ENCODE results near the gene DNAJB8.

DNA sequence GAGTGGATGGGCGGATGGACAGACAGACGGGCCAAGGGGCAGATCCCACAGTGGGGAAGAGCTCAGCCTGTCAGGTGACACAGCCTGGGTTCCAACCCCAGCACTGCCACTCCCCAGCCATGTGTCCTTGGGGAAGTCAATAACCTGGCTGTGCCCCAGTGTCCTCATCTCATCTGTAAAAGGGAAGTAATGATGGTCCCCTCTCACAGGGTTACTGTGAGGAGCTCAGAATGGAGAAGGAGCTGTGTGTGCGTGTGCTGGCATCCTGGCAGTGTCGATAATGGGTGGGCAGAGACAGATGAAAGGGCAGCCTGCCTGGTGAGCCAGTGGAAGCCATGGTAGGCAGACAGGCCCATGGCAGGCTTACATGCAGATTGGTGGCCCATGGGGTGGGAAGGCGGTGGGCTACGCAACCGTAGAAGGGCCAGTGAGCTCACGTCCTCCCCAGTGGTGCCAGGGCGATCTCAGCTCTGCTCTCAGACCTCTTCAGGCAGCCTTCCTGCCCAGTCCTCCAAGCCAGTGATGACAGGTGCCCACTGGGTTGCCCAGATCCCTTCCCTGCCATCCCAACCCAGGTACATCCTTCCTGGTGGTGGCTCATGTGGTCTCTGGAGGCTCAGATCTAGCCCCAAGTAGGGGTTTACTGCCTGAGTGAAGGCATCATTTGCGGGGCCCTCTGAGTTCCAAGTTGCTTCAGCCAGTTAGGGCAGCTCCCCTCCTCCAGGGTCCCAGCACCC lies 2.3 kb upstream of the DNAJB8 start:
- TF ChIP-seq, protein P1, sequence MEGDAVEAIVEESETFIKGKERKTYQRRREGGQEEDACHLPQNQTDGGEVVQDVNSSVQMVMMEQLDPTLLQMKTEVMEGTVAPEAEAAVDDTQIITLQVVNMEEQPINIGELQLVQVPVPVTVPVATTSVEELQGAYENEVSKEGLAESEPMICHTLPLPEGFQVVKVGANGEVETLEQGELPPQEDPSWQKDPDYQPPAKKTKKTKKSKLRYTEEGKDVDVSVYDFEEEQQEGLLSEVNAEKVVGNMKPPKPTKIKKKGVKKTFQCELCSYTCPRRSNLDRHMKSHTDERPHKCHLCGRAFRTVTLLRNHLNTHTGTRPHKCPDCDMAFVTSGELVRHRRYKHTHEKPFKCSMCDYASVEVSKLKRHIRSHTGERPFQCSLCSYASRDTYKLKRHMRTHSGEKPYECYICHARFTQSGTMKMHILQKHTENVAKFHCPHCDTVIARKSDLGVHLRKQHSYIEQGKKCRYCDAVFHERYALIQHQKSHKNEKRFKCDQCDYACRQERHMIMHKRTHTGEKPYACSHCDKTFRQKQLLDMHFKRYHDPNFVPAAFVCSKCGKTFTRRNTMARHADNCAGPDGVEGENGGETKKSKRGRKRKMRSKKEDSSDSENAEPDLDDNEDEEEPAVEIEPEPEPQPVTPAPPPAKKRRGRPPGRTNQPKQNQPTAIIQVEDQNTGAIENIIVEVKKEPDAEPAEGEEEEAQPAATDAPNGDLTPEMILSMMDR (IDR thresholded peaks at IDR 0.05; ENCODE audit: poor library complexity): no peak
- TF ChIP-seq EZH2 (IDR thresholded peaks at IDR 0.05; ENCODE audit: borderline replicate concordance) (no peak), EZH2phosphoT487 (IDR thresholded peaks at IDR 0.05; ENCODE audit: low read depth, severe bottlenecking, unreplicated experiment) (no peak)

Measured in hepatocyte (in vitro differentiated cells).